COLO668 (cell line): ENCODE measurements around the gene TERB1.

Experiments used
- DNase-seq: peaks from one replicate; lab custom pipeline; 2025; ENCODE audit not compliant: unreplicated experiment; lab: John Stamatoyannopoulos, UW

TERB1 gene

DNA sequence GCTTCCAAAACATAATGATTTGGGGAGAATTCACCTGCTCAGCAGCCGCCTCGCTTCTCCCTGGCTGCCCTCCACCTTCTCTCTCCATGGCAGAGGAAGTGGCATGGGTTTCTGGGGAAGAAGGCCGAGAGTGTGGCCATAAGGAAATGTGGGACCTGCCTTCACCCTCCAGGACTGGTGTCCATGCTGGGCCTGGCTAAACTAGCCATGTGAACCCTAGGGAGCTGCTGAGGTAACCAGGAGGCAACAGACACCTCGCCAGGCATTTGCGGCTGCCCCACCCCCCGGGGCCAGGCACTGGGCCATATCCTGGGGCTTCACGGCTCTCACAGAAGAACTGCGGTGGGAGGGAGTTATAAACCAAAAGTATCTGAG, 94.9 kb downstream of the TERB1 start:
- no peak for DNase-seq

DNA sequence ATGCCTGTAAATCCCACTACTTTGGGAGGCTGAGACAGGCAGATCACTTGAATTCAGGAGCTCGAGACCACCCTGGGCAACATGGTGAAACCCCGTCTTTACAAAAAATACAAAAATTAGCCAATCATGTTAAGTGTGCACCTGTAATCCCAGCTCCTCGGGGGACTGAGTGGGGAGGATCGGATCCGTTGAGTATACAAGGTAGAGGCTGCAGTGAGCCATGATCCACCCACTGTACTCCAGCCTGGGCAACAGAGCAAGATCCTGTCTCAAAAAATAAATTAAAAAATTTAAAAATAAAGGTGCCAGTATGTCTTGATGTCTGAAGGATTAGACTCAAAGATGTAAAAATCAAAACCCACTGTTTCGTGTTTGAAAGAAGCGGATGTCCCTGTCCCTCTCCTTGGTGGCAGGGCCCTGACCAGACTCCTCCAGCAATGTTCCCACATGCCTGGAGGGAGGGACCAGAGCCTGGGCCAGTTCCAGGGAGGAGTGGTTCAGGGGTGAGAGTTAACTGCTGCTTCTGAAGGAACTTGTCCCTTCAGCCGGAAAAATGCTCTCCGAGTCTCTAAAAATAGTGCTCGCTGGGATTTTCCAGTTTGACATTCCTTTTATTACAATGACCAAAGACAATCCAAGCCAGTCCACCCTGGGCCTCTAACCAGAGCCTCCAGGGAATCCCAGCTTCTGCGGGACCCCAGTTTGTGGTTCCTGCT, 95.4 kb downstream of the TERB1 start:
- no peak for DNase-seq
